GM06990 (cell line): ENCODE results near the gene AKT3.

Experiments used
- DNase-seq: peaks from one replicate; pipeline ENCODE4 v3.0.0-alpha.2; 2011; ENCODE audit not compliant: insufficient read length; ENCODE audit errors: extremely low read depth
- H3K27me3 ChIP-seq: replicated peaks from 2 replicates; pipeline ENCODE4 v1.6.0; 2011; ENCODE audit warnings: low read length; ENCODE audit not compliant: control insufficient read depth, insufficient read depth
- H3K36me3 ChIP-seq: 2 replicates; pipeline ENCODE4 v1.5.1; 2011; ENCODE audit warnings: low read length; ENCODE audit not compliant: control insufficient read depth, insufficient read depth
- H3K4me3 ChIP-seq: replicated peaks from 2 replicates; pipeline ENCODE4 v1.5.1; 2011; ENCODE audit warnings: low read depth, mild to moderate bottlenecking, control low read depth, low read length
- CTCF ChIP-seq: IDR thresholded peaks from 2 replicates; pipeline ENCODE4 v1.5.1; 2011; ENCODE audit warnings: low read length, control low read depth, mild to moderate bottlenecking, inconsistent platforms; ENCODE audit not compliant: insufficient read depth, poor library complexity, severe bottlenecking

AKT3 gene

GRCh38 chr1:243802736-243803135 lies 47.3 kb downstream of the AKT3 start:
- no peak for TF ChIP-seq CTCF
- no peak overlapping the region for H3K4me3 ChIP-seq
- no peaks in the 10 kb centered on the region for H3K27me3 ChIP-seq
- no peaks in the 10 kb centered on the region for H3K36me3 ChIP-seq
- DNase-seq: no peak

- no peak overlapping the region for H3K4me3 ChIP-seq
- no peak for DNase-seq
- no peak for TF ChIP-seq CTCF
- H3K27me3 ChIP-seq: no peaks in the 10 kb centered on the region
- H3K36me3 ChIP-seq: no peaks in the 10 kb centered on the region
Observed at GRCh38 chr1:243801378-243801777, 48.7 kb downstream of the AKT3 start.

- Histone ChIP-seq H3K27me3 (no peaks in the 10 kb centered on the region), H3K36me3 (no peaks in the 10 kb centered on the region), H3K4me3 (no peak overlapping the region)
- TF ChIP-seq CTCF: no peak
- no peak for DNase-seq
Observed at GRCh38 chr1:243799908-243800307, 50.1 kb downstream of the AKT3 start.

GRCh38 chr1:243798726-243799125 lies 51.3 kb downstream of the AKT3 start:
- Histone ChIP-seq H3K4me3 (no peak overlapping the region), H3K36me3 (no peaks in the 10 kb centered on the region), H3K27me3 (no peaks in the 10 kb centered on the region)
- DNase-seq: no peak
- TF ChIP-seq CTCF: no peak

- DNase-seq: no peak
- Histone ChIP-seq H3K4me3 (no peak overlapping the region), H3K36me3 (no peaks in the 10 kb centered on the region), H3K27me3 (no peaks in the 10 kb centered on the region)
- no peak for TF ChIP-seq CTCF
Observed at GRCh38 chr1:243796016-243796415, 54.0 kb downstream of the AKT3 start.

GRCh38 chr1:243793298-243793697 lies 56.7 kb downstream of the AKT3 start:
- H3K27me3 ChIP-seq: no peaks in the 10 kb centered on the region
- no peak for DNase-seq
- no peak for TF ChIP-seq CTCF
- H3K36me3 ChIP-seq: no peaks in the 10 kb centered on the region
- H3K4me3 ChIP-seq: no peak overlapping the region
